ENCODE measurements around the gene DBF4B. TPM values are rescaled to one million over a fixed set of nuclear protein-coding genes. Genes with fewer than 3 reads are reported as not detected.

DBF4B gene
- total RNA-seq, 1 experiment from 2014 or later = 26.1 TPM

- DNase-seq (ENCODE audit: low read depth, low spot score) (no peak), ATAC-seq (no peak)
- TF ChIP-seq RAD21 (IDR thresholded peaks at IDR 0.05; ENCODE audit: low read depth) (no peak), SIN3A (IDR thresholded peaks at IDR 0.05; ENCODE audit: low read depth) (no peak), ZNF274 (IDR thresholded peaks at IDR 0.05; ENCODE audit: low read depth, low read length) (no peak), CBX3 (IDR thresholded peaks at IDR 0.05; ENCODE audit: low read depth) (no peak), EZH2phosphoT487 (IDR thresholded peaks at IDR 0.05; ENCODE audit: borderline replicate concordance) (no peak), FOSL1 (IDR thresholded peaks at IDR 0.05; ENCODE audit: low read depth) (no peak), ATF3 (IDR thresholded peaks at IDR 0.05) (no peak), ZBTB33 (IDR thresholded peaks at IDR 0.05; ENCODE audit: extremely low read depth, insufficient replicate concordance, low read length) (no peak), TCF7L2 (IDR thresholded peaks at IDR 0.05; ENCODE audit: borderline replicate concordance, extremely low read depth, insufficient read depth, insufficient read length) (no peak), EZH2 (IDR thresholded peaks at IDR 0.05) (no peak), EGR1 (IDR thresholded peaks at IDR 0.05; ENCODE audit: low read depth) (no peak), POLR2AphosphoS5 (IDR thresholded peaks at IDR 0.05; ENCODE audit: low read depth, low read length) (no peak), ELF1 (IDR thresholded peaks at IDR 0.05; ENCODE audit: borderline replicate concordance, low read depth) (no peak), JUND (IDR thresholded peaks at IDR 0.05) (no peak), CEBPB (IDR thresholded peaks at IDR 0.05; ENCODE audit: low read depth) (no peak), ZFX (IDR thresholded peaks at IDR 0.05) (no peak), SP1 (IDR thresholded peaks at IDR 0.05; ENCODE audit: low read depth) (no peak), YY1 (IDR thresholded peaks at IDR 0.05; ENCODE audit: extremely low read depth, insufficient replicate concordance, low read depth, low read length) (no peak), REST (IDR thresholded peaks at IDR 0.05; ENCODE audit: low read depth) (no peak)
- TF ChIP-seq, protein P1, sequence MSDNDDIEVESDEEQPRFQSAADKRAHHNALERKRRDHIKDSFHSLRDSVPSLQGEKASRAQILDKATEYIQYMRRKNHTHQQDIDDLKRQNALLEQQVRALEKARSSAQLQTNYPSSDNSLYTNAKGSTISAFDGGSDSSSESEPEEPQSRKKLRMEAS (IDR thresholded peaks at IDR 0.05) = no peak
- H2AFZ ChIP-seq (ENCODE audit: low read depth, low read length, poor library complexity, severe bottlenecking) = no peak overlapping the region
- ChIA-PET RAD21 (ENCODE audit: low non-redundant PET in 1 of 2, low total read pairs in 2 of 2, uncharacterized antibody in 2 of 2, unreplicated experiment in 2 of 2) (no interaction called here), POLR2A (no interaction called here), CTCF (no interaction called here)
- no peaks in the 10 kb centered on the region for H3K4me1 ChIP-seq (ENCODE audit: control insufficient read depth in 1 of 2, insufficient read depth in 2 of 2, low read length in 2 of 2)
- no peak overlapping the region for H3K9ac ChIP-seq (ENCODE audit: low read length)
- no peak overlapping the region for H3K27ac ChIP-seq (ENCODE audit: low read depth, low read length)
- BruUV-seq (replicated peaks) = no TSS peak
- H4K20me1 ChIP-seq (ENCODE audit: insufficient read depth) = no peaks in the 10 kb centered on the region
- H3K4me3 ChIP-seq (replicated peaks in 1 of 2; ENCODE audit: low read depth in 1 of 2, low read length in 2 of 2) = no peak overlapping the region
- no peaks in the 10 kb centered on the region for H3K79me2 ChIP-seq (ENCODE audit: insufficient read depth, low read length)
- no peaks in the 10 kb centered on the region for H3K27me3 ChIP-seq (ENCODE audit: insufficient read depth, low read length)
- no peaks in the 10 kb centered on the region for H3K36me3 ChIP-seq (ENCODE audit: control insufficient read depth in 1 of 2, insufficient read depth in 2 of 2, low read length in 2 of 2)
- no peak overlapping the region for H3K4me2 ChIP-seq (ENCODE audit: low read length)
- intact Hi-C loops (cut with micrococcal nuclease) = no loop called here
- H3K9me3 ChIP-seq (ENCODE audit: control insufficient read depth in 1 of 2, insufficient read depth in 1 of 2, low read depth in 1 of 2, low read length in 2 of 2) = no peaks in the 10 kb centered on the region
- H3K9me2 ChIP-seq (ENCODE audit: insufficient read depth) = no peaks in the 10 kb centered on the region
These were observed 59.0 kb downstream of the DBF4B start for GRCh38 chr17:44767493-44767892.
